Pericardium fibroblast (primary cell): ENCODE measurements around the gene HDAC5. TPM values are rescaled to one million over a fixed set of nuclear protein-coding genes. Genes with fewer than 3 reads are reported as not detected.

Experiments
- total RNA-seq: library from RNA; depleted of rRNA; stranded (reverse); fragments of >200 nt; gene quantifications from 2 replicates; pipeline ENCODE4 v1.2.3, GENCODE V29; 2015

Gene HDAC5
- total RNA-seq: 50.4 and 54.7 TPM in 2 replicates

DNA sequence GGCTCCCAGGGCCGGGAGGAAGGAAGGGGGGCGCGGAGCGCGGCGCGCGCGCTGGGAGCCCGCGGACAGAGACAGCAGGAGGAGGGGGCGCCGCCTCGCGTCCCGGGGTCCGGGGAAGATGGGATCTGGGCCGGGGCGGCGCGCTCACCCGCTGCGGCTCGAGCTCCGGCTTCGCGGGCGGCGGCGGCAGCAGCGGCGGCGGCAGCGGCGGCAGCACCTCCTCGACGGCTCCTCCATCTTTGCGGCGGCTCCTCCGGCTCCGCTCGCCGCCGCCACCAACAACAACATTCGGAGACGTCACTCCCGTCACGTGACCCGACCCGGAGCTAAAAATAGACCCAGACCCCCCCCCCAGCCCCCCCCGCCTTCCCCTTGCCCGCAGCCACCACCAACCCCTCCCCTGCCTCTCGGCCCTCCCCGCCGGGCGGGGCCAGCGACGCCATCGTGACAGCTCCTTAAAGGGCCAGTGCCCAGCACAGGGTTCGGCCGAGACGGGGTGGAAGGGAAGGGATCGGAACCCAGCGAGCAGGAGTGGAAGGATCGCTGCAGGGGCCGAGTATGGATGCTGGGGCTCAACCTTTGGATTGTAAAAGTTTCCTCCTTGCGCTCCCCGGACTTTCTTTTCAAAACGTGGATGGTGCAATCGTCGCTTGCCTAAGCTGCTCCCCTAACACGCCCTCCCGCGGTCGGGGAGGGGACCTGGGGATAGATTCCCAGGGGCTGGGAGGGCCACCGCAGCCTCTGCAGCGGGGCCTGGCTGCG is at the start of gene HDAC5:
HDAC5 (minus strand) TSS at position 286 of the 762 bp plus-strand sequence. CDS start 6,126 bp downstream, outside the sequence.

DNA sequence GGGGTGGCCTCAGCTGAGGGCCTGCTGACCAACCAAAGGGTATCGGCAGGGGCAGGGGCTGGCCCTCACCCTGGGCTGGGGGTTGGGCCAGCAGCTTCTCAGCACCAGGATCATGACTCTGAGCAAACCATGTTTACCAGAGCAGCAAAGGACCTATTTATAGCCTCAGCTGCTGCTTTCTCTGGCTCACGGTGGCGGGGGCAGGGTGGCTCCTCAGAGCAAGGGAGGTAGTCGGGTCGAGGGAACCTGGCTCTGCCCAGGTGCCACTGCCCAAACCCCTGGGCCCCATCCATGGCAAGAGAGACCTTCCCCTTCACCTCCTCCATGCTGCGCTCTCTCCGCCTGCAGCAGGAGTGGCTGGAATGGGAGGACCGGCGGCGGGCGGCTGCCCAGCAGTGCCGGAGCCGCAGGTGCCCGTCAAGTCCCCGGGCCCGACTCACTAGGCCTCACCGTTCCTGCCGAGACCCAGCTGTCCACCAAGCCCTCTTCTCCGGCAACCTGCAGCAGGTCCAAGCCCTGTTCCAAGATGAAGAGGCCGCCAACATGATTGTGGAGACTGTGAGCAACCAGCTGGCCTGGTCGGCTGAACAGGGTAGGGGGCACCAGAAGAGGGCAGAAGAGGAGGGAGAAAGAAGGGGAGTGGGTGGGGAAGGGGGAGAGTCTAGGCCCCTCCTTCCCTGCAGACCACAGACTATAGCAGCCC is 47.2 kb upstream of the HDAC5 start, which contains the start of gene ASB16:
ASB16 (plus strand) TSS at position 206 of the 703 bp plus-strand sequence; CDS start at position 292, 86 bp downstream.

DNA sequence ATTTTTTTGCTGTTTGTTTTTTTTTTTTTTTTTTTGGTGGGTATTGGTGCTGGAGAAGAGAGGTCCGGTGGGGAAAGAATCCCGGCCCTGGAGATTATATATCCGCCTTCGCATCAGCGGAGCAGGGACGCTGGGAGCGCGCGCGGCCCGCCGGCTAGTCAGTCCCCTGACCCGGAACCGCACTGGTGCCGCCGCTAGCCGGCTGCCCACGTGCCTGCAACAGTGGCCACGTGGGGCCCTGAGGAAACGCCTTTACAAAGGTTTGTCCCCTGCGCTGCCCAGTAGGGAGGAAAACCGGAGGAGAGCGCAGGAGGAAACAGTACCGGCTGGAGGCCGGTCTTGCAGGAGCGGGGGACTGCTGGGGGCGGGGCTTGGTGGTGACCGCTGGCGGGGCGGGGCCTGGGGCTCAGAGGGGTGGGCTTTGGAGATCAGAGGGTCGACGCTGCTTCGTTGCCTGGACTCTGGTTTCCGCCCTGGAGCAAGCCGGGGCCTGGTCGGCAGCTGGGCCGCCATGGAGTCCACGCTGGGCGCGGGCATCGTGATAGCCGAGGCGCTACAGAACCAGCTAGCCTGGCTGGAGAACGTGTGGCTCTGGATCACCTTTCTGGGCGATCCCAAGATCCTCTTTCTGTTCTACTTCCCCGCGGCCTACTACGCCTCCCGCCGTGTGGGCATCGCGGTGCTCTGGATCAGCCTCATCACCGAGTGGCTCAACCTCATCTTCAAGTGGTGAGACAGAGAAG is 52.8 kb downstream of the HDAC5 start, which contains the start of gene G6PC3:
G6PC3 (plus strand) TSS at position 281 of the 743 bp plus-strand sequence; CDS start at position 512, 231 bp downstream.

DNA sequence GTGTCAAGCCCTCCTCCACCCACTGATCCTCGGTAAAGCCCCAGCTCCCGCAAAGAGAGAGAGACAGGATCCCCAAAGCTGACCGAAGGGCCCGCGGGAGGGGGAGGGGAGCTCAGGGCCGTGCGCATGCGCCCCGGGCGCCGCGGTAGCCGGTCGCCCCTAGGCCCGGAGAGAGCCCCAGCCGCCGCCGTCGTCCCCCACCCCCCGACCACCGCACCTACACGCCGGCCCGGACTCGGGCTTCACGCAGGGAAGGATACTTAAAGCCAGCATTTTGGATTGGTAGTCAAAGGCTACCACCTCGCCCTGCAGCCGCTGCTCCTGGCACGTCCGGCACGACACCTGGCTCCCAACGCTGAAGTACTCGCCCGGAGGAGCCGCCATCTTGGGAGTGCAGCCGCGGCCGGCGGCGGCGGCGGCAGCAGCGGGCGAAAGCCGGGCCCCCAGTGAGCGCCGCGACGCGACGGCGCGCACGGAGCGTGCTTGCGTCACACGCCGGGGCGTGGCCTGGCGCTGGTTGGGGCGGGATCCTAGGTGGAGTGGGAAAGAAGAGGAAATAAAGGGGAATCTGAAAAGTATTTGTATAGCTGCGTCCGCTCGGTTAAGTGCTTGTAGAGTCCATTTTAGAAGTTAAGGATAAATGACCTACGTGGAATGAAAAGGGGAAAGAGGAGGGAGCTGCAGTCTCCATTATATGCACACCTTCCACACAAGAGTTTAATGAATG is 57.1 kb downstream of the HDAC5 start, which contains the start of gene LSM12:
LSM12 (minus strand) TSS at position 468 of the 727 bp plus-strand sequence; CDS start at position 384, 84 bp downstream.

Other genes with a start within 250 kb of the HDAC5 start
- gene MPP2, start 216.1 kb downstream of the HDAC5 start, total RNA-seq: 2.6 TPM in 2 replicates
- gene PPY, start 181.2 kb downstream of the HDAC5 start, total RNA-seq: not detected in 2 replicates
- 0.51 TPM in 1 of 2 replicates, not detected in the other for gene PYY, start 169.7 kb downstream of the HDAC5 start, total RNA-seq
- 1.1 and 2.9 TPM in 2 replicates for gene NAGS, start 119.0 kb downstream of the HDAC5 start, total RNA-seq
- gene TMEM101, start 108.7 kb downstream of the HDAC5 start, total RNA-seq: 27.7 and 32.3 TPM in 2 replicates
- gene LSM12, start 57.0 kb downstream of the HDAC5 start, total RNA-seq: 43.0 and 49.7 TPM in 2 replicates
- 37.8 and 47.1 TPM in 2 replicates for gene G6PC3, start 52.9 kb downstream of the HDAC5 start, total RNA-seq
- 0.93 and 5.3 TPM in 2 replicates for gene HROB, start 18.3 kb upstream of the HDAC5 start, total RNA-seq
- not detected in 2 replicates for gene ASB16, start 47.1 kb upstream of the HDAC5 start, total RNA-seq
- gene TMUB2, start 63.3 kb upstream of the HDAC5 start, total RNA-seq: 29.1 and 32.2 TPM in 2 replicates
- gene ATXN7L3, start 76.2 kb upstream of the HDAC5 start, total RNA-seq: 49.5 and 59.3 TPM in 2 replicates
- 43.6 and 54.0 TPM in 2 replicates for gene UBTF, start 96.0 kb upstream of the HDAC5 start, total RNA-seq
- gene SLC4A1, start 144.5 kb upstream of the HDAC5 start, total RNA-seq: not detected in 2 replicates
- gene RUNDC3A, start 185.0 kb upstream of the HDAC5 start, total RNA-seq: 0.70 and 0.85 TPM in 2 replicates
- gene SLC25A39, start 201.2 kb upstream of the HDAC5 start, total RNA-seq: 65.8 and 74.2 TPM in 2 replicates
- gene GRN, start 221.7 kb upstream of the HDAC5 start, total RNA-seq: 497 and 643 TPM in 2 replicates
- 7.2 and 11.8 TPM in 2 replicates for gene FAM171A2, start 240.2 kb upstream of the HDAC5 start, total RNA-seq